ENCODE measurements around the gene ENHO.

DNA sequence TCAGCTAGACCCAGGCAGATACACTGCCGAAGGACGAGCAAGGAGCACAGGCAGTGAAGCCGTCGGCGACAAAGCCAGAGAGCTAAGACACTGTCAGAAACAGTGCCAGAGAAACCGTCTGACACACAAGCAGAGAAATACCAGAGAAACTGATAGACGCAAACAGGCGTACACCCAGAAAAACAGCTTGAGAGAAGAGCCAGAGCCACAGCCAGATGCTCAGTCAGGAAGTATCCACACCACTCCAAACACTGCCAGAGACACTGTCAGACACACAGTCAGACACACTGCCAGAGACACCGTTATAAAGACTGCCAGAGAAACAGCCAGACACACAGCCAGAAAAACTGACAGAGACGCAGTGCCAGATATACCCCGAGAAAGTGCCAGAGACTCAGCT lies 47.6 kb upstream of the ENHO start:
- no peak for TF ChIP-seq ZNF274 (IDR thresholded peaks at IDR 0.05; ENCODE audit: low read depth, low read length)
- TF ChIP-seq YY1 (IDR thresholded peaks at IDR 0.05; ENCODE audit: insufficient read depth, insufficient read length): no peak
